GM10248 (cell line): ENCODE measurements around the gene SNAP47.
A peak's percentile ranks its signal among the peaks of the same experiment; 100 is the strongest.
"Not testable (repeated sequence)": the region's sequence is repeated elsewhere in the genome, so short reads cannot be mapped to it uniquely, and the experiment has no call there.

Experiments
- CTCF ChIA-PET: fragments of 300-600 bp; sonication (Branson Sonifier 250); formaldehyde crosslinking; extraction: SDS; loops from one replicate; lab custom pipeline; 2021; ENCODE audit warnings: antibody characterized with exemption; lab: Yijun Ruan, JAX
- POLR2A ChIA-PET: fragments of 350-650 bp; sonication (Branson Sonifier 250); formaldehyde crosslinking; extraction: SDS; loops from one replicate; lab custom pipeline; 2020; ENCODE audit warnings: antibody characterized with exemption; lab: Yijun Ruan, JAX
- DNase-seq: peaks from one replicate; pipeline ENCODE4 v3.0.0; 2012; ENCODE audit errors: extremely low spot score
- TF ChIP-seq, protein P1 (sequence below): IDR thresholded peaks from 2 replicates; pipeline ENCODE4 v1.5.1; 2012; ENCODE audit warnings: mild to moderate bottlenecking, low read depth; ENCODE audit errors: extremely low read depth, missing control alignments, control extremely low read depth

SNAP47 gene, protein sequence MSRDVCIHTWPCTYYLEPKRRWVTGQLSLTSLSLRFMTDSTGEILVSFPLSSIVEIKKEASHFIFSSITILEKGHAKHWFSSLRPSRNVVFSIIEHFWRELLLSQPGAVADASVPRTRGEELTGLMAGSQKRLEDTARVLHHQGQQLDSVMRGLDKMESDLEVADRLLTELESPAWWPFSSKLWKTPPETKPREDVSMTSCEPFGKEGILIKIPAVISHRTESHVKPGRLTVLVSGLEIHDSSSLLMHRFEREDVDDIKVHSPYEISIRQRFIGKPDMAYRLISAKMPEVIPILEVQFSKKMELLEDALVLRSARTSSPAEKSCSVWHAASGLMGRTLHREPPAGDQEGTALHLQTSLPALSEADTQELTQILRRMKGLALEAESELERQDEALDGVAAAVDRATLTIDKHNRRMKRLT

DNA sequence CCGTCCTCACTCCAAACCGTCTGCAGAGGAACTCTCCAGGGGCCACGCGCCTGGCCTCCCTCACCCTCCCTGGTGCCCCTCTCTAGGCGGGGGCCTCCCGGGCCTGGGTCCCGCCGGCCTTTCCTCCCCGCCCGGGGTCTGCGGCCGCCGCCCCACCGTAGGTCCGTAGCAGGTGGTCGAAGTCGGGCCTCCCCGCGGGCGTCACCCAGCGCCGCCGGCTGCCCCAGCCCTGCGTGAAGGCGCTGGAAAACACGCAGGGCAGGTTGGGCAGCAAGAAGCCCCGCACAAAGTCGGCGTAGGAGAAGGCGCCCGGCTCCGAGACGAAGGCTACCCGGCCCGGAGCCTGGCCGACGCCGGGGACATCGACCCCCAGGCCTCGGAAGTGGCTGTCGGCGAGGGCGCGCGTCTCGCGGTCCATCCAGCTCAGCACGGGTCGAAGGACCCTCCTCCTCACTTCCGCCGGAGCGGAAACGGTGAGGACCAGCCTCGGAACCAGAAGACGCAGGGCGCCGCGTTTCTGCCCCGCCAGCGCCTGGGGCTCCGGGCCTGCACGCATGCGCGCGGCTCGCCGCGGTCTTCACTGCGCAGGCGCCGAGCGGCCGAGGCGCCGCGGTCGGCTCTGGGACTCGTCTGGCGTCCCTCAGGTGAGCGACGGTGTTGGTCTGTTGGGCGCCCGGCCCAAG is at the start of gene SNAP47, which contains the start of gene JMJD4:
TSS of gene SNAP47 (plus strand) at position 580 of the 683 bp plus-strand sequence. CDS start 12,302 bp downstream, outside the sequence.
TSS of gene JMJD4 (minus strand) at position 447 of the 683 bp plus-strand sequence. CDS start at position 418, 29 bp downstream.
- ChIA-PET CTCF (interaction anchor here (1.5 kb wide), 1 partner anchor 15 kb away, joined by 3 read pairs; no protein-coding TSS in a partner anchor), POLR2A (no interaction called here)

DNA sequence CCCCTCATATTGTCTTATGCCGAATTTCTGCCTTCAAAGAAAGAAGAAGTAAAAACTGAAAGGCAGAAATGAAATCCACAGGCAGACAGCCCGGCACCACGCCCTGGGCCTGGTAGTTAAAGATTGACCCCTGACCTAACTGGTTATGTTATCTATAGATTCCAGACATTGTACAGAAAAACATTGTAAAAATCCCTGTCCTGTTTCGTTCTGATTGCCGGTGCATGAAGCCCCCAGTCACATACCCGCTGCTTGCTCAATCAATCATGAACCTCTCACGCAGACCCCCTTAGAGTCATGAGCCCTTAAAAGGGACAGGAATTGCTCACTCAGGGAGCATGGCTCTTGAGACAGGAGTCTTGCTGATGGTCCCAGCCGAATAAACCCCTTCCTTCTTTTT is 49.4 kb upstream of the SNAP47 start:
- ChIA-PET CTCF (no interaction called here), POLR2A (no interaction called here)
- no peak for DNase-seq
- TF ChIP-seq, protein P1, sequence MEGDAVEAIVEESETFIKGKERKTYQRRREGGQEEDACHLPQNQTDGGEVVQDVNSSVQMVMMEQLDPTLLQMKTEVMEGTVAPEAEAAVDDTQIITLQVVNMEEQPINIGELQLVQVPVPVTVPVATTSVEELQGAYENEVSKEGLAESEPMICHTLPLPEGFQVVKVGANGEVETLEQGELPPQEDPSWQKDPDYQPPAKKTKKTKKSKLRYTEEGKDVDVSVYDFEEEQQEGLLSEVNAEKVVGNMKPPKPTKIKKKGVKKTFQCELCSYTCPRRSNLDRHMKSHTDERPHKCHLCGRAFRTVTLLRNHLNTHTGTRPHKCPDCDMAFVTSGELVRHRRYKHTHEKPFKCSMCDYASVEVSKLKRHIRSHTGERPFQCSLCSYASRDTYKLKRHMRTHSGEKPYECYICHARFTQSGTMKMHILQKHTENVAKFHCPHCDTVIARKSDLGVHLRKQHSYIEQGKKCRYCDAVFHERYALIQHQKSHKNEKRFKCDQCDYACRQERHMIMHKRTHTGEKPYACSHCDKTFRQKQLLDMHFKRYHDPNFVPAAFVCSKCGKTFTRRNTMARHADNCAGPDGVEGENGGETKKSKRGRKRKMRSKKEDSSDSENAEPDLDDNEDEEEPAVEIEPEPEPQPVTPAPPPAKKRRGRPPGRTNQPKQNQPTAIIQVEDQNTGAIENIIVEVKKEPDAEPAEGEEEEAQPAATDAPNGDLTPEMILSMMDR, result no peak

More for the DNA sequence above, at the start of gene SNAP47, which contains the start of gene JMJD4:
- TF ChIP-seq, protein P1, result no peak
- peak; percentile 96 for DNase-seq

DNA sequence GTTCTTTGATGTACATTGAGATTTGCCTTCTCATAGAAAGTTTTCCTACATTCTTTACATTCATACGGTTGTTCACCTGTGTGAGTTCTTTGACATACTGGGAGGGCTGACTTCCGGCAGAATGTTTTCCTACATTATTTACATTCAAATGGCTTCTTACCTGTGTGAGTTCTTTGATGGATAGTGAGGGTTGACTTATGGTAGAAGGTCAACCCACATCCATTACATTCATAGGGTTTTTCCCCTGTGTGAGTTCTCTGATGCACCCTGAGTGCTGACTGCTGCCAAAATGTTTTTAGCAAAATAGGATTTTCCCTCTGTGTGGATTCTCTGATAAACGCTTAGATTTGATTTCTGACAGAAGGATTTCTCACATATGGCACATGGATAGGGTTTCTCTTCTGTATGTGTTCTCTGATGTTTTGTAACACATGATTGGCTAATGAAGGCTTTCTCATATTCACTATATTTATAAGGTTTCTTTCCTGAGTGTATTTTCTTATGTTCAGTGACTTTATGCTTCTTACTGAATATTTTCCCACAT is 37.8 kb upstream of the SNAP47 start:
- POLR2A ChIA-PET, result no interaction called here
- DNase-seq, result no peak
- TF ChIP-seq, protein P1, result no peak
- CTCF ChIA-PET, result no interaction called here

DNA sequence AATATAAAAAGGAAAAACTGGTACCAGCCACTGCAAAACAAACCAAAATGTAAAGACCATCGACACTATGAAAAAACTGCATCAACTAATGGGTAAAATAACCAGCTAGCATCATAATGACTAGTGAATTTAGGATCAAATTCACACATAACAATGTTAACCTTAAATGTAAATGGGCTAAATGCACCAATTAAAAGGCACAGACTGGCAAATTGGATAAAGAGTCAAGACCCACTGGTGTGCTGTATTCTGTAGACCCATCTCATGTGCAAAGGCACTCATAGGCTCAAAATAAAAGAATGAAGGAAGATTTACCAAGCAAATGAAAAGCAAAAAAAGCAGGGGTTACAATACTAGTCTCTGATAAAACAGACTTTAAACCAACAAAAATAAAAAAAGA is 33.6 kb upstream of the SNAP47 start:
- DNase-seq, CTCF ChIA-PET, POLR2A ChIA-PET: not testable (repeated sequence)

DNA sequence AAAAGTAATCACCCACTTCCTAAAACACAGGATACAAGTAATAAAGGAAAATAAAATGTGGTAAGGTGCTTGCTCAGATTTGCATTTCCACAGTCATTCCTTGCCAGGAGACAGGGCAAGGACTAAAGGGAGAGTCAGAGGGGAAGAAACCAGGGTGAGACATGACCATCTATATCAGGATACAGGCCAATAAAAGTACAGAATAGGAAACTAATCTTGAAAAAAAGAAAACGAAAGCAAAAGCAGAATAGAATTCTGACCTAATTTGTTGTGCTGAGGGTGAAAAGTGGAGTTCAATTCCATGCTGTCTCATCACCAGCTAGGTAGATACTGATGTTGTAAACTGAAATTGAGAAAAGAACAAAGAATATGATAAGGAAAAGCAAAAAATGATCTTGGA is 27.4 kb upstream of the SNAP47 start:
- TF ChIP-seq, protein P1, result no peak
- no peak for DNase-seq
- CTCF ChIA-PET, result interaction anchor here (0.8 to 1.6 kb wide), 3 partner anchors 8 to 16 kb away, joined by 4 read pairs; no protein-coding TSS in a partner anchor
- POLR2A ChIA-PET, result no interaction called here

DNA sequence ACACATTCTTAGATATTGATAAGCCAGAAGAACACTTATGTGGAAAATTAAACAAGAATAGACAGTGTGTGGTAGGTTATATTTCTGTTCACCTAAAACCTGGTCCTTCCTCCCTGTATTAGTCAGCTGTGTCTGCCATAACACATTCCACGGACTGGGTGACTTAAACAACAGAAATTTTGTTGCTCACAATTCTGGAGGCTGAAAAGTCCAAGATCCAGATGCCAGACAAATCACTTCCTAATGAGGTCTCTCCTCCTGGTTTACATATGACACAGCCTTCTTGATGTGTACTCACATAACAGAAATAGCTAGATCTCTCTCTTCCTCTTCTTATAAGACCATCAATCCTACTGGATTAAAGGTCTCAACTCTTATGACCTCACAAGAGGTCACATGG is 25.8 kb upstream of the SNAP47 start:
- TF ChIP-seq, protein P1, result no peak
- ChIA-PET CTCF (interaction anchor here (1.6 kb wide), 2 partner anchors 9 to 18 kb away, joined by 3 to 4 read pairs; no protein-coding TSS in a partner anchor), POLR2A (no interaction called here)
- no peak for DNase-seq

DNA sequence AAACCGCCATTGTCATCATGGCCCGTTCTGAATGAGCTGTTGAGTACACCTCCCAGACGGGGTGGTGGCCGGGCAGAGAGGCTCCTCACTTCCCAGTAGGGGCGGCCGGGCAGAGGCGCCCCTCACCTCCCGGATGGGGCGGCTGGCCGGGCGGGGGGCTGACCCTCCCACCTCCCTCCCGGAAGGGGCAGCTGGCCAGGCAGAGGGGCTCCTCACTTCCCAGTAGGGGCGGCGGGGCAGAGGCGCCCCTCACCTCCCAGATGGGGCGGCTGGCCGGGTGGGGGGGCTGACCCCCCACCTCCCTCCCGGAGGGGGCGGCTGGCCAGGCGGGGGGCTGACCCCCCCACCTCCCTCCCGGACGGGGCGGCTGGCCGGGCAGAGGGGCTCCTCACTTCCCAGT is 24.8 kb upstream of the SNAP47 start:
- POLR2A ChIA-PET, DNase-seq, CTCF ChIA-PET: not testable (repeated sequence)
